Measurements from ENCODE around the gene SLCO1A2.

The SLCO1A2 gene

GRCh38 chr12:21265932-21266331 is 68.8 kb downstream of the SLCO1A2 start:
- no peaks in the 10 kb centered on the region for H3K27me3 ChIP-seq (ENCODE audit: insufficient read depth, low read depth)
- H3K4me3 ChIP-seq (IDR thresholded peaks at IDR 0.05; ENCODE audit: insufficient read depth, low read depth, low read length), result no peak overlapping the region
- H2AFZ ChIP-seq (ENCODE audit: low read depth), result no peak overlapping the region
- H3K9ac ChIP-seq, result no peak overlapping the region
- no peaks in the 10 kb centered on the region for H4K20me1 ChIP-seq (ENCODE audit: insufficient read depth)
- TF ChIP-seq CTCF (conservative IDR thresholded peaks at IDR 0.05; ENCODE audit: low read depth, low read length), result no peak
- no peaks in the 10 kb centered on the region for H3K36me3 ChIP-seq (ENCODE audit: insufficient read depth)
- no peak overlapping the region for H3K27ac ChIP-seq
- no peak overlapping the region for H3K4me2 ChIP-seq
- H3K79me2 ChIP-seq (ENCODE audit: insufficient read depth, low read depth), result no peaks in the 10 kb centered on the region
- no peaks in the 10 kb centered on the region for H3K4me1 ChIP-seq (ENCODE audit: low read depth, poor library complexity, severe bottlenecking)

GRCh38 chr12:21264232-21264631 is 70.5 kb downstream of the SLCO1A2 start:
- TF ChIP-seq CTCF (conservative IDR thresholded peaks at IDR 0.05; ENCODE audit: low read depth, low read length), result no peak
- no peak overlapping the region for H2AFZ ChIP-seq (ENCODE audit: low read depth)
- H3K27ac ChIP-seq, result no peak overlapping the region
- no peaks in the 10 kb centered on the region for H3K79me2 ChIP-seq (ENCODE audit: insufficient read depth, low read depth)
- no peak overlapping the region for H3K4me3 ChIP-seq (IDR thresholded peaks at IDR 0.05; ENCODE audit: insufficient read depth, low read depth, low read length)
- no peak overlapping the region for H3K9ac ChIP-seq
- H4K20me1 ChIP-seq (ENCODE audit: insufficient read depth), result no peaks in the 10 kb centered on the region
- no peaks in the 10 kb centered on the region for H3K36me3 ChIP-seq (ENCODE audit: insufficient read depth)
- H3K27me3 ChIP-seq (ENCODE audit: insufficient read depth, low read depth), result no peaks in the 10 kb centered on the region
- H3K4me1 ChIP-seq (ENCODE audit: low read depth, poor library complexity, severe bottlenecking), result no peaks in the 10 kb centered on the region
- no peak overlapping the region for H3K4me2 ChIP-seq

GRCh38 chr12:21257172-21257571 is 77.5 kb downstream of the SLCO1A2 start:
- Histone ChIP-seq H3K36me3 (ENCODE audit: insufficient read depth) (no peaks in the 10 kb centered on the region), H2AFZ (ENCODE audit: low read depth) (no peak overlapping the region), H4K20me1 (ENCODE audit: insufficient read depth) (no peaks in the 10 kb centered on the region)

GRCh38 chr12:21252070-21252469 is 82.6 kb downstream of the SLCO1A2 start:
- Histone ChIP-seq H3K79me2 (ENCODE audit: insufficient read depth, low read depth) (no peaks in the 10 kb centered on the region), H2AFZ (ENCODE audit: low read depth) (no peak overlapping the region), H3K4me1 (ENCODE audit: low read depth, poor library complexity, severe bottlenecking) (no peaks in the 10 kb centered on the region)

More at GRCh38 chr12:21257172-21257571, 77.5 kb downstream of the SLCO1A2 start:
- H3K79me2 ChIP-seq (ENCODE audit: insufficient read depth, low read depth), result no peaks in the 10 kb centered on the region
- no peak overlapping the region for H3K27ac ChIP-seq
- no peak overlapping the region for H3K4me3 ChIP-seq (IDR thresholded peaks at IDR 0.05; ENCODE audit: insufficient read depth, low read depth, low read length)
- no peak for TF ChIP-seq CTCF (conservative IDR thresholded peaks at IDR 0.05; ENCODE audit: low read depth, low read length)
- no peak overlapping the region for H3K4me2 ChIP-seq
- no peaks in the 10 kb centered on the region for H3K4me1 ChIP-seq (ENCODE audit: low read depth, poor library complexity, severe bottlenecking)
- no peaks in the 10 kb centered on the region for H3K27me3 ChIP-seq (ENCODE audit: insufficient read depth, low read depth)
- H3K9ac ChIP-seq, result no peak overlapping the region

More at GRCh38 chr12:21252070-21252469, 82.6 kb downstream of the SLCO1A2 start:
- H4K20me1 ChIP-seq (ENCODE audit: insufficient read depth), result no peaks in the 10 kb centered on the region
- H3K4me3 ChIP-seq (IDR thresholded peaks at IDR 0.05; ENCODE audit: insufficient read depth, low read depth, low read length), result no peak overlapping the region
- TF ChIP-seq CTCF (conservative IDR thresholded peaks at IDR 0.05; ENCODE audit: low read depth, low read length), result no peak
- H3K9ac ChIP-seq, result no peak overlapping the region
- no peaks in the 10 kb centered on the region for H3K36me3 ChIP-seq (ENCODE audit: insufficient read depth)
- no peaks in the 10 kb centered on the region for H3K27me3 ChIP-seq (ENCODE audit: insufficient read depth, low read depth)
- no peak overlapping the region for H3K27ac ChIP-seq
- H3K4me2 ChIP-seq, result no peak overlapping the region

Measured in KMS-11 (cell line).